Common myeloid progenitor, CD34-positive (primary cell): ENCODE results near the gene VSTM5.

Experiments
- CTCF ChIA-PET: fragments of 350-600 bp; sonication (Branson Sonifier 250); formaldehyde crosslinking; loops from one replicate; lab custom pipeline; 2021; ENCODE audit warnings: antibody characterized with exemption; lab: Charles Lee
- POLR2A ChIA-PET: fragments of 350-600 bp; sonication (Branson Sonifier 250); formaldehyde crosslinking; loops from one replicate; lab custom pipeline; 2021; ENCODE audit warnings: antibody characterized with exemption; lab: Charles Lee
- DNase-seq, 3 donors: peaks; one replicate each; pipeline versions ENCODE4 v3.0.0 to v3.0.0-alpha.2; 2013
- H3K27ac ChIP-seq, 2 experiments: 1 replicate in 1 of 2; 2 replicates in 1 of 2; pipeline ENCODE4 v1.7.0; 2013; ENCODE audit warnings: inconsistent platforms in 2 of 2, low read length in 2 of 2, mild to moderate bottlenecking in 2 of 2, low read depth in 1 of 2, moderate library complexity in 1 of 2; ENCODE audit not compliant: severe bottlenecking in 2 of 2, insufficient read depth in 1 of 2, poor library complexity in 1 of 2
- H3K27me3 ChIP-seq, 5 experiments: replicated peaks in 2 of 5; 1 replicate in 3 of 5; 2 replicates in 2 of 5; pipeline versions ENCODE4 v1.6.1 to v1.7.0; 2013; ENCODE audit warnings: low read length in 4 of 5, mild to moderate bottlenecking in 2 of 5, moderate library complexity in 2 of 5, inconsistent platforms in 1 of 5; ENCODE audit not compliant: insufficient read depth in 5 of 5, control insufficient read depth in 4 of 5
- H3K36me3 ChIP-seq, 4 experiments: 1 replicate in 2 of 4; 2 replicates in 2 of 4; pipeline versions ENCODE4 v1.6.1 to v1.7.0; 2013; ENCODE audit warnings: low read length in 3 of 4, control low read depth in 1 of 4, mild to moderate bottlenecking in 1 of 4; ENCODE audit not compliant: control insufficient read depth in 4 of 4, insufficient read depth in 4 of 4
- H3K4me1 ChIP-seq, 4 experiments: 1 replicate in 3 of 4; 2 replicates in 1 of 4; pipeline versions ENCODE4 v1.6.1 to v1.7.1; 2013; ENCODE audit warnings: low read length in 3 of 4, mild to moderate bottlenecking in 3 of 4, control low read depth in 1 of 4, inconsistent platforms in 1 of 4, moderate library complexity in 1 of 4; ENCODE audit not compliant: control insufficient read depth in 4 of 4, insufficient read depth in 4 of 4; ENCODE audit errors: control extremely low read depth in 1 of 4
- H3K4me3 ChIP-seq, 7 experiments: 1 replicate in 4 of 7; 2 replicates in 3 of 7; pipeline versions ENCODE4 v1.5.1 to v1.7.0; 2013; ENCODE audit warnings: mild to moderate bottlenecking in 7 of 7, low read length in 6 of 7, moderate library complexity in 6 of 7, inconsistent platforms in 2 of 7, low read depth in 2 of 7, control low read depth in 1 of 7; ENCODE audit not compliant: insufficient read depth in 4 of 7, control insufficient read depth in 1 of 7; ENCODE audit errors: extremely low read depth in 1 of 7
- H3K9me3 ChIP-seq, 5 experiments: 1 replicate in 4 of 5; 2 replicates in 1 of 5; pipeline versions ENCODE4 v1.6.1 to v1.7.1; 2013; ENCODE audit warnings: low read length in 4 of 5, mild to moderate bottlenecking in 2 of 5, inconsistent platforms in 1 of 5, low read depth in 1 of 5, moderate library complexity in 1 of 5; ENCODE audit not compliant: control insufficient read depth in 4 of 5, insufficient read depth in 2 of 5; ENCODE audit errors: control extremely low read depth in 1 of 5
- WGBS: methylation state at CpG from one replicate; pipeline ENCODE4 v1.1.5; 2013; ENCODE audit not compliant: insufficient coverage; 5-methylcytosine and 5-hydroxymethylcytosine counted together

Gene VSTM5

DNA sequence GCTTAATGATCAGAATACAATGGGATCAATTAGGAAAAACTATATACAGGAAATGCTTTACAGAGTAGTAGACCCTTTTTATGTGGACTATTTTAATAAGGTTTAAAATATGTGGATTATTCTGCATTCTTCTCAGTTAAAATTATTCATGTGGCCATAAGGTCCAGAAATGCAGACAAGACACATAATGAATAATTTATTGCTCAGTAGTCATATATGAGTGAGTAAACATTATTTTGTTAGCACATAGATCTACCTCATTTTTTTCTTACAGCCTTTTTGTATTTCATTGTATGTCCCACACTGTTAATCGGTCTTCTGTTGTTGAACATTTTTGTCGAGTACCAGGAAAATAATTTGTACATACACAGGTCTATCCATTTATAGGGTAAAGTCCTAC, 45.5 kb downstream of the VSTM5 start:
- ChIA-PET CTCF (no interaction called here), POLR2A (no interaction called here)
- Histone ChIP-seq H3K9me3 (no peaks in the 10 kb centered on the region), H3K4me1 (no peaks in the 10 kb centered on the region), H3K4me3 (no peak overlapping the region), H3K27ac (no peak overlapping the region), H3K27me3 (no peaks in the 10 kb centered on the region), H3K36me3 (peaks cover 13 to 86% (median 64%) of the 10 kb centered on the region in 4 experiments)
- WGBS, result no CpG with 5 or more reads among the region's 2 CpGs
- DNase-seq, result no peak

DNA sequence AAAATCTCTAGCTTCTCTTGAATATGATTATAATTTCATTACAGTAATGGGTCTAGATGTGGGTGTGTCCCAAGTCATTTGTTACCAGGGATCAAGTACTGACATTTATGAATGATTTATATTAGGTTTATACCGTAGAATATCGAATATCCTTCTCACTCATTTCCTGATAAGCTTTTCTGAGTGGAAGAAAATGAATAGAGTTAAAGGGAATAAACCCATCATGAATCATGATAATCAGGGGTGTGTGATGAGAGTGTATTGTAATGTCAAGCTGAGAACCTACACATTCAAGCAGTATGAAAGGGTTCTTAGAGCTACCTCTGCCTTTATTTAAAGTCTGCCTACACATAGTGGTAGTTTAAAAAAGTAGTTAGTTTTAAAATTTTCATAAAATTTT, 49.1 kb downstream of the VSTM5 start:
- ChIA-PET POLR2A (no interaction called here), CTCF (interaction anchor here (0.6 to 2.9 kb wide), 4 partner anchors 9 to 84 kb away, joined by 3 to 10 read pairs (median 4); partner anchors contain the start of gene MED17)
- H3K9me3 ChIP-seq, result no peaks in the 10 kb centered on the region
- H3K36me3 ChIP-seq, result peaks cover 27 to 90% (median 60%) of the 10 kb centered on the region in 4 experiments
- H3K4me3 ChIP-seq, result no peak overlapping the region
- H3K4me1 ChIP-seq, result no peaks in the 10 kb centered on the region
- no peaks in the 10 kb centered on the region for H3K27me3 ChIP-seq
- no peak for DNase-seq
- H3K27ac ChIP-seq, result no peak overlapping the region
- no CpG with 5 or more reads among the region's 2 CpGs for WGBS

DNA sequence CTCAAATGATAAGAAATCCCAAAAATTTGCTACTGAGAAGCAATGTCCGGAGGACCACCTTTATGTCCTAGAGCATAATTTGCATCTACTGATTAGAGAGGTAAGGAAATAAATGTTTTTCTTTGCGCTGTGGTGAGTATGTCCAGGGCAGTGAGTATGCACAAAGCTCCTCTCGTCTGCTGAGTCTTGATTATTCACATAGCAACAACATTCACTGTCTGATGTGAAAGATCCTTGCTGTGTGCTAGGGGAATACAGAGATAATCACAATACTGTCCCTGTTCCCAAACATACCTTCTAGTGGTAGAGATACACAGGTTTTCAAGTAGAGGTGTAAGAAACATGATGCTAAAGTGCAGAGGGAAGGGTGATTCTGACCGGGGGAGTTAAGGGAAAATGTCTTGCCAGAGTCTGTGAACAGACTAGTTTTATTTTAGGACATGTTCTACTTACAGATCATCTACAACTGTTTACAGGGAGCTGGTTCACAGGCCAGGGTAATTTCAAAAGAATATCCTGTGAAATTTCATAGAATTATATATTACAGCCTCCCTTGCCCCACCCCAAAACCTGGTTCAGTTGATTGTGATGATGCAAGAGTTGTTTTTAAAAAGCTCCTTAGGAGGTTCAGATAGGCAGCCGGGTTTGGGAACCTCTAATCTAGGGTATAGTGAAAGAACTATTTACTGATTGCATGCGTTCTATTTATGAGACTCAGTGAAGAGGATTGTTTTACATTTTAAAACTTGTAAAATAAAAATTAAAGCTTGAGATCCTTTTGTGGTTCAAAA, 53.8 kb downstream of the VSTM5 start:
- 100% methylated on average over 1 of the region's 6 CpGs for WGBS

DNA sequence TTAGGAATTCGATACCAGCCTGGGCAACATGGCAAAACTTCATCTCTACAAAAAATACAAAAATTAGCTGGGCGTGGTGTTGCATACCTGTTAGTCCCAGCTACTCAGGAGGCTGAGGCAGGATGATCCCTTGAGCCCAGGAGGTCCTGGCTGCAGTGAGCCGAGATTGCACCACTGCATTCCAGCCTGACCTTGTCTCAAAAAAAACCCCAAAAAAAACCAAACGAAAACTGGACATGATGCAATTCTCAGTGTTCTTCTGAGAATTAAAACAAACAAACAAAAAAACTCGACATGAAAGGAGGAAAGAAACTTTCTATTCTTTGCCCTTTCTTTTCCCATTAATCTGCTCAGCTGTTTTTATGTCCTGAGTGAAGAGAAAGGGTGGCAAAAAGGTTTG, 58.9 kb downstream of the VSTM5 start:
- ChIA-PET POLR2A (interaction anchor here (0.6 kb wide), 1 partner anchor 17 kb away, joined by 4 read pairs; no protein-coding TSS in a partner anchor), CTCF (interaction anchor here (0.9 to 2.8 kb wide), 2 partner anchors 9 to 10 kb away, joined by 3 to 10 read pairs; no protein-coding TSS in a partner anchor)
- Histone ChIP-seq H3K27ac (no peak overlapping the region), H3K27me3 (no peaks in the 10 kb centered on the region), H3K9me3 (no peaks in the 10 kb centered on the region), H3K4me3 (no peak overlapping the region), H3K36me3 (peaks cover 28 to 81% (median 54%) of the 10 kb centered on the region in 4 experiments), H3K4me1 (peaks cover 0 to 8% (median 3%) of the 10 kb centered on the region in 4 experiments)
- 91% methylated on average over 3 of the region's 5 CpGs for WGBS
- DNase-seq, result no peak

More for the DNA sequence above, 53.8 kb downstream of the VSTM5 start:
- no peak for DNase-seq
- H3K27ac ChIP-seq, result no peak overlapping the region
- H3K4me3 ChIP-seq, result no peak overlapping the region
- ChIA-PET POLR2A (interaction anchor here (0.6 to 1.0 kb wide), 2 partner anchors 8 to 54 kb away, joined by 4 to 5 read pairs; no protein-coding TSS in a partner anchor), CTCF (interaction anchor here (1.6 to 1.8 kb wide), 2 partner anchors 11 to 55 kb away, joined by 3 to 5 read pairs; partner anchors contain the start of genes C11orf54 and TAF1D)
- H3K9me3 ChIP-seq, result no peaks in the 10 kb centered on the region
- H3K4me1 ChIP-seq, result no peaks in the 10 kb centered on the region
- H3K27me3 ChIP-seq, result no peaks in the 10 kb centered on the region
- peaks cover 40 to 91% (median 62%) of the 10 kb centered on the region in 4 experiments for H3K36me3 ChIP-seq

DNA sequence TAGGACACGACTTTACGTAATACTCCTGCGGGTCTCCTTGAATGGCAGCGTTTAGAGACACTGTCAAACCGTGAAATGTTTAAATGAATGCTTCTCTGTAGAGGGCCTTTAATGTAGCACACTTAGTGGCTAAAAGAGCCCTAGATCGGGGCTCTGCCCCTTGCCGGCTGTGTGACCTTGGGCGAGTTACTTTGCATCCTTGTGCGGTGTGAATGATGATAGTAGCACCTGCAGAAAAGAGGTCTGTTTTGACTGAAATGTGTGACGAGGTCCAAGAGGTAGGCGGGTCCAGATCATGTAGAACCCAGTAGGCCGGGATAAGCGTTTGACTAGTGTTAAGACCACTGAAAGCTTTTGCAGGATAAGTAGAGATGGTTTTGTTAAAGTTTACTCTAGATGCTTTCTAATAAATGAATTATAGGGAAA, 65.5 kb downstream of the VSTM5 start:
- peaks cover 0 to 32% (median 19%) of the 10 kb centered on the region in 4 experiments for H3K4me1 ChIP-seq
- no peaks in the 10 kb centered on the region for H3K9me3 ChIP-seq
- no peak for DNase-seq
- H3K36me3 ChIP-seq, result peaks cover 2 to 20% (median 9%) of the 10 kb centered on the region in 4 experiments
- ChIA-PET POLR2A (interaction anchor here (1.2 kb wide), 1 partner anchor 41 kb away, joined by 4 read pairs; no protein-coding TSS in a partner anchor), CTCF (no interaction called here)
- peak overlapping the region; percentile 94 to 96 for H3K27ac ChIP-seq
- peak overlapping the region; percentile 68 to 100 (median 99) for H3K4me3 ChIP-seq
- 0% methylated on average over 11 of the region's 13 CpGs for WGBS
- H3K27me3 ChIP-seq, result no peaks in the 10 kb centered on the region

DNA sequence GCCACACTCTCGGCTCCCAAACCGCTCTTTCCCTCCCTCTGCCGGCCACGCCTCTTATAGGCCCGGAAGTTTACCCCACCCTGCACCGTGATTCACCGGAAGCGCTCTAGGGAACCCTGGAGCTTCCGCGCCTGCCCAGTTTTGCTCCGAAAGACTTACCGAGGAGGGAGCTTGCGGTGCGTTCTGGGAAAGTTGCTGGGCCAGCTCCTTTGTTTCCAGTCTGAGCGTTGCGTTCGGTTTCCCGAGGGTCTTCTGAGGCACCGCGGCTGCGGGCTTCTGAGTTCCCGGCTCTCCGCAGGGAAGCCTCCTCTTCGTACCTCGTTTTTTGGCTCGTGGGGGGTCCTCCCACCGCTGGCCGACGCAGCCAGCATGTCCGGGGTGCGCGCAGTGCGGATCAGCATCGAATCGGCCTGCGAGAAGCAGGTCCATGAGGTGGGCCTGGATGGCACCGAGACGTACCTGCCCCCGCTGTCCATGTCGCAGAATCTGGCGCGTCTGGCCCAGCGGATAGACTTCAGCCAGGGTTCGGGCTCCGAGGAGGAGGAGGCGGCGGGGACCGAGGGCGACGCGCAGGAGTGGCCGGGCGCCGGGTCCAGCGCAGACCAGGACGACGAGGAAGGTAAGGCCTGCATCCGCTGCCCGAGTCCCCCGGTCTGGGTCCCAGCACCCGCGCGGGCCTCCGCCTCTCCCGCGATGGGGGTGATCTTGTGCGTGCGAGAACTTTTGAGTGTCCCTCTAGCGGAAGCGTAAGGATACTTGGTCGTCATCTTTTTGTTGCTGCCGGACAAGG, 66.1 kb downstream of the VSTM5 start, which contains the start of gene MED17:
MED17 (plus strand) TSS at position 138 of the 790 bp plus-strand sequence; CDS start at position 370, 232 bp downstream.
- H3K4me1 ChIP-seq, result peaks cover 0 to 32% (median 19%) of the 10 kb centered on the region in 4 experiments
- peak within 1 kb of the TSS; percentile 68 to 100 (median 99) for H3K4me3 ChIP-seq
- DNase-seq, result peak; percentile 91 to 93 (median 91)
- no peaks in the 10 kb centered on the region for H3K9me3 ChIP-seq
- H3K27ac ChIP-seq, result peak within 1 kb of the TSS; percentile 94 to 96
- WGBS, result 0% methylated on average over 59 of the region's 72 CpGs
- ChIA-PET CTCF (interaction anchor here (0.7 to 2.4 kb wide), 7 partner anchors 8 to 43 kb away, joined by 3 to 10 read pairs (median 4); partner anchors contain the start of genes C11orf54 and TAF1D), POLR2A (interaction anchor here (0.7 to 1.5 kb wide), 5 partner anchors 29 to 586 kb away, joined by 3 to 11 read pairs (median 4); partner anchors contain the start of genes C11orf54, SLC36A4 and TAF1D)
- peaks cover 1 to 14% (median 5%) of the 10 kb centered on the region in 4 experiments for H3K36me3 ChIP-seq
- H3K27me3 ChIP-seq, result no peaks in the 10 kb centered on the region
